B cell (primary cell): ENCODE measurements around the gene DCST2. TPM values are rescaled to one million over a fixed set of nuclear protein-coding genes. Genes with fewer than 3 reads are reported as not detected.

Experiments used
- ATAC-seq: fragments of 200-7000 bp; cut with Tn5 transposase; one replicate; pipeline ENCODE4 v1.10.0; 2021; ENCODE audit warnings: low read depth, mild to moderate bottlenecking, moderate number of reproducible peaks, moderate library complexity
- CTCF ChIA-PET: fragments of 350-600 bp; sonication (Branson Sonifier 250); formaldehyde crosslinking; loops from one replicate; lab custom pipeline; 2021; ENCODE audit warnings: antibody characterized with exemption, inconsistent platforms; lab: Charles Lee
- POLR2A ChIA-PET: fragments of 350-600 bp; sonication (Branson Sonifier 250); formaldehyde crosslinking; loops from one replicate; lab custom pipeline; 2021; ENCODE audit warnings: antibody characterized with exemption; lab: Charles Lee
- DNase-seq: peaks from one replicate; pipeline ENCODE4 v3.0.0; 2013
- H2AFZ ChIP-seq: 2 replicates; pipeline ENCODE4 v1.6.1; 2012; ENCODE audit warnings: mild to moderate bottlenecking, low read depth, low read length; ENCODE audit not compliant: insufficient read depth, poor library complexity, severe bottlenecking
- H3K27ac ChIP-seq, 2 donors: 1 replicate in 1 of 2; 2 replicates in 1 of 2; pipeline ENCODE4 v1.5.1; 2012 to 2013; ENCODE audit warnings: low read length in 2 of 2, mild to moderate bottlenecking in 2 of 2, moderate library complexity in 1 of 2
- H3K27me3 ChIP-seq, 4 experiments: fragments of 200-600 bp in 1 of 4; sonication (generic) in 1 of 4; replicated peaks in 1 of 4; 1 replicate in 2 of 4; 2 replicates in 2 of 4; pipeline versions ENCODE4 v1.6.1 to v1.7.0; 2013 to 2016; ENCODE audit warnings: low read length in 3 of 4, mild to moderate bottlenecking in 2 of 4, mixed read lengths in 1 of 4, moderate library complexity in 1 of 4; ENCODE audit not compliant: insufficient read depth in 4 of 4, control insufficient read depth in 3 of 4; ENCODE audit errors: control extremely low read depth in 1 of 4
- H3K36me3 ChIP-seq, 2 experiments: replicated peaks in 1 of 2; 1 replicate in 1 of 2; 2 replicates in 1 of 2; pipeline versions ENCODE4 v1.6.1 to v1.7.1; 2013; ENCODE audit warnings: low read length in 1 of 2; ENCODE audit not compliant: insufficient read depth in 2 of 2, control insufficient read depth in 1 of 2; ENCODE audit errors: control extremely low read depth in 1 of 2, extremely low read depth in 1 of 2
- H3K4me1 ChIP-seq, 2 donors: fragments of 200-600 bp in 1 of 2; sonication (generic) in 1 of 2; 1 replicate in 1 of 2; 2 replicates in 1 of 2; pipeline versions ENCODE4 v1.5.1 to v1.6.1; 2013 to 2017; ENCODE audit warnings: low read length in 2 of 2; ENCODE audit not compliant: control insufficient read depth in 2 of 2, insufficient read depth in 2 of 2
- H3K4me2 ChIP-seq: replicated peaks from 2 replicates; pipeline ENCODE3; 2012; ENCODE audit warnings: mild to moderate bottlenecking, low read depth, low read length; ENCODE audit not compliant: poor library complexity, severe bottlenecking
- H3K4me3 ChIP-seq, 5 experiments: fragments of 200-600 bp in 1 of 5; sonication (generic) in 1 of 5; 1 replicate in 3 of 5; 2 replicates in 2 of 5; pipeline versions ENCODE4 v1.5.1 to v1.7.0; 2011 to 2016; ENCODE audit warnings: low read length in 4 of 5, mild to moderate bottlenecking in 4 of 5, low read depth in 2 of 5, control low read depth in 1 of 5, moderate library complexity in 1 of 5; ENCODE audit not compliant: insufficient read depth in 1 of 5; ENCODE audit errors: control extremely low read depth in 1 of 5, extremely low read depth in 1 of 5
- H3K79me2 ChIP-seq: fragments of 200-600 bp; sonication (generic); one replicate; pipeline ENCODE4 v1.6.0; 2016; ENCODE audit warnings: low read length; ENCODE audit not compliant: control insufficient read depth, insufficient read depth
- H3K9ac ChIP-seq: fragments of 200-600 bp; sonication (generic); 2 replicates; pipeline ENCODE4 v1.6.1; 2017; ENCODE audit warnings: mild to moderate bottlenecking, low read length, moderate library complexity
- H3K9me3 ChIP-seq, 3 donors: one replicate each; pipeline versions ENCODE4 v1.6.1 to v1.7.1; 2013; ENCODE audit warnings: low read length in 2 of 3; ENCODE audit not compliant: control insufficient read depth in 2 of 3, insufficient read depth in 1 of 3; ENCODE audit errors: control extremely low read depth in 1 of 3
- H4K20me1 ChIP-seq: 2 replicates; pipeline ENCODE4 v1.6.0; 2012; ENCODE audit warnings: mild to moderate bottlenecking, low read length; ENCODE audit not compliant: insufficient read depth, control insufficient read depth, poor library complexity, severe bottlenecking
- H3K27ac Mint-ChIP-seq: one replicate; pipeline ENCODE4 v1.8.0; 2021; ENCODE audit warnings: mixed read lengths
- H3K27me3 Mint-ChIP-seq: one replicate; pipeline ENCODE4 v1.8.0; 2021; ENCODE audit warnings: mixed read lengths
- H3K4me1 Mint-ChIP-seq: one replicate; pipeline ENCODE4 v1.8.0; 2021; ENCODE audit warnings: mixed read lengths
- H3K4me3 Mint-ChIP-seq: one replicate; pipeline ENCODE4 v1.8.0; 2021; ENCODE audit warnings: mixed read lengths
- H3K9me3 Mint-ChIP-seq: one replicate; pipeline ENCODE4 v1.8.0; 2022; ENCODE audit warnings: mixed read lengths; ENCODE audit not compliant: insufficient read depth
- EZH2 ChIP-seq: IDR thresholded peaks from 2 replicates; pipeline ENCODE4 v1.6.1; 2012; ENCODE audit warnings: borderline replicate concordance, low read depth, mild to moderate bottlenecking, moderate library complexity, low read length; ENCODE audit not compliant: insufficient read depth, poor library complexity, severe bottlenecking
- WGBS: methylation state at CpG from one replicate; pipeline ENCODE4 v1.1.5; 2013; ENCODE audit warnings: missing lambda C conversion rate; ENCODE audit not compliant: insufficient coverage; 5-methylcytosine and 5-hydroxymethylcytosine counted together
- intact Hi-C: fragments of 100-400 bp; cut with micrococcal nuclease; formaldehyde crosslinking; loops from one replicate; pipeline ENCODE4 v1.10.0; 2022
- polyA plus RNA-seq: library from polyadenylated mRNA; depleted of rRNA; stranded (reverse); fragments of >200 nt; gene quantifications from 2 replicates; pipeline ENCODE4 v1.2.3, GENCODE V29; 2012
- total RNA-seq, 2 donors: library from RNA; stranded (reverse); fragments of 120-200 nt in 1 of 2; gene quantifications; 1 replicate in 1 of 2; 2 replicates in 1 of 2; pipeline versions ENCODE4 v1.2.3 to v1.2.4, GENCODE V29; 2013 to 2022
- TF ChIP-seq, protein P1 (sequence below): fragments of 200-600 bp; IDR thresholded peaks from one replicate; pipeline ENCODE4 v1.8.0; 2022; ENCODE audit warnings: antibody characterized with exemption, mild to moderate bottlenecking

The DCST2 gene
- total and polyA plus RNA-seq, 2 donors (not counting 1 experiment from before 2014, with no cell fraction given): 0.89 to 5.4 TPM

DNA sequence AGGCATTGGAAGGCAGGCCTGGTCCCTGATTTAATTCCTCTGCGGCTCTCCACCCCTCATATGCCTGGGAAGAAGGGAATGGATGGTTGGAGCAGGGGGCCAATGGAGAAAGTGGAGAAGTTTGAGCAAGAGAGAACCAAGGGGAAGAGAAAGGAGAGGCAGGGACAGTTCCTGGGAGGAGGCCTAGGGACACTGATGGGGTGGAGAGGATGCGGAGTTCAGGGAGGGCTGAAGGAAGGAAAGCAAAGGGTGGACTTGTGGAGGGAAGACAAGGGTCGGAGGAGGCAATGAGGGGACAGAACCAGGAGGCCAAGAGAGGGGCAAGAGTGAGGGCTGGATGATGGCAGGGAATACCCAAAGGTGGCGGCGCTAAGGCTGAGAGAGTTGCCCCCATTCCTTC, 23.8 kb downstream of the DCST2 start:
- Mint-ChIP-seq H3K4me3 (peak overlapping the region; percentile 14), H3K9me3 (no peaks in the 10 kb centered on the region), H3K27ac (peak overlapping the region; percentile 82), H3K4me1 (peaks cover 80% of the 10 kb centered on the region), H3K27me3 (no peaks in the 10 kb centered on the region)
- WGBS: 100% methylated on average over 2 of the region's 5 CpGs
- H3K4me2 ChIP-seq: peak overlapping the region; percentile 61
- peaks cover 44% of the 10 kb centered on the region for H3K79me2 ChIP-seq
- H3K4me1 ChIP-seq: peaks cover 99 to 100% of the 10 kb centered on the region in 2 donors
- DNase-seq (no peak), ATAC-seq (no peak)
- H2AFZ ChIP-seq: no peak overlapping the region
- no peak overlapping the region for H3K27ac ChIP-seq
- no peak overlapping the region for H3K9ac ChIP-seq
- TF ChIP-seq, protein P1, sequence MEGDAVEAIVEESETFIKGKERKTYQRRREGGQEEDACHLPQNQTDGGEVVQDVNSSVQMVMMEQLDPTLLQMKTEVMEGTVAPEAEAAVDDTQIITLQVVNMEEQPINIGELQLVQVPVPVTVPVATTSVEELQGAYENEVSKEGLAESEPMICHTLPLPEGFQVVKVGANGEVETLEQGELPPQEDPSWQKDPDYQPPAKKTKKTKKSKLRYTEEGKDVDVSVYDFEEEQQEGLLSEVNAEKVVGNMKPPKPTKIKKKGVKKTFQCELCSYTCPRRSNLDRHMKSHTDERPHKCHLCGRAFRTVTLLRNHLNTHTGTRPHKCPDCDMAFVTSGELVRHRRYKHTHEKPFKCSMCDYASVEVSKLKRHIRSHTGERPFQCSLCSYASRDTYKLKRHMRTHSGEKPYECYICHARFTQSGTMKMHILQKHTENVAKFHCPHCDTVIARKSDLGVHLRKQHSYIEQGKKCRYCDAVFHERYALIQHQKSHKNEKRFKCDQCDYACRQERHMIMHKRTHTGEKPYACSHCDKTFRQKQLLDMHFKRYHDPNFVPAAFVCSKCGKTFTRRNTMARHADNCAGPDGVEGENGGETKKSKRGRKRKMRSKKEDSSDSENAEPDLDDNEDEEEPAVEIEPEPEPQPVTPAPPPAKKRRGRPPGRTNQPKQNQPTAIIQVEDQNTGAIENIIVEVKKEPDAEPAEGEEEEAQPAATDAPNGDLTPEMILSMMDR: no peak
- no peak for TF ChIP-seq EZH2
- H3K9me3 ChIP-seq: no peaks in the 10 kb centered on the region
- H3K27me3 ChIP-seq: no peaks in the 10 kb centered on the region
- peaks cover 0 to 19% of the 10 kb centered on the region in 2 experiments for H3K36me3 ChIP-seq
- POLR2A ChIA-PET: interaction anchor here (0.6 kb wide), 1 partner anchor 35 kb away, joined by 3 read pairs; the partner anchor contains the start of gene CKS1B
- H4K20me1 ChIP-seq: peaks cover 35% of the 10 kb centered on the region
- intact Hi-C loops: no loop called here
- H3K4me3 ChIP-seq: no peak overlapping the region
- CTCF ChIA-PET: interaction anchor here (17.4 kb wide), 1 partner anchor 10 kb away, joined by 295 read pairs; the partner anchor contains the start of genes LENEP and ZBTB7B

DNA sequence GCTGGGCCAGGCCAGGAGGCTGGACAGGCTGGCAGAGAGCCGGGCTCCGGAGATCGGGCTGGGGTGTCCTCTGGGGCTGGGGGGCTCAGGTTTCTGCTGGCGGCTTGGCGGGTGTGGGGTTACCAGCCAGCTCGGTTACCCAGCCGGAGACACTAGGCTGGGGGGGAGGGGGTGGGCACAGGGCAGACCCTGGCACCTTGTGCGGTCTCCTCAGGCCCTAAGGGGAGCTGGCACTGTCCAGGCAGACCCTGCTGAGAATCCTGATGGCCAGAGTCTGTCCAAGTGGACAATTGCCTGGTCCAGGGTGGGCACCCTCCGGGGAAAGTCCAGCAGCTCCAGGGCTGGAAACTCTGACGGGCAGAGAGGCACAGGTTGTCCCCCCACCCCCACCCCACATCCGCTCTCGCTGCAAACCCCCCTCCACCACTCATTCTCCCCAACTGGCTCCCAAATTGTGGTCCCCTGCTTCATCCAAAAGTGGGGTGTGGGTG, 24.3 kb downstream of the DCST2 start:
- Histone ChIP-seq H3K4me1 (peaks cover 100% of the 10 kb centered on the region in 2 donors), H3K4me3 (no peak overlapping the region), H3K79me2 (peaks cover 49% of the 10 kb centered on the region), H3K9me3 (no peaks in the 10 kb centered on the region), H3K4me2 (peak overlapping the region; percentile 61), H4K20me1 (peaks cover 35% of the 10 kb centered on the region), H3K36me3 (peaks cover 0 to 15% of the 10 kb centered on the region in 2 experiments), H3K27ac (no peak overlapping the region), H3K9ac (no peak overlapping the region), H3K27me3 (no peaks in the 10 kb centered on the region), H2AFZ (no peak overlapping the region)
- POLR2A ChIA-PET: no interaction called here
- Mint-ChIP-seq H3K9me3 (no peaks in the 10 kb centered on the region), H3K4me1 (peaks cover 81% of the 10 kb centered on the region), H3K27ac (peak overlapping the region; percentile 82), H3K4me3 (no peak overlapping the region), H3K27me3 (no peaks in the 10 kb centered on the region)
- ATAC-seq (no peak), DNase-seq (no peak)
- intact Hi-C loops: no loop called here
- 93% methylated on average over 9 of the region's 12 CpGs for WGBS
- TF ChIP-seq EZH2: no peak
- TF ChIP-seq, protein P1: no peak
- CTCF ChIA-PET: interaction anchor here (17.4 to 18.4 kb wide), 2 partner anchors 5 to 9 kb away, joined by 295 read pairs; partner anchors contain the start of genes LENEP and ZBTB7B
